K562 (cell line): ENCODE results near the gene DTX4.

Experiments used
- AFF1 ChIP-seq, 2 experiments: fragments of 450-650 bp; IDR thresholded peaks; 2 replicates each; pipeline ENCODE4 v1.6.1; 2018; ENCODE audit warnings: mild to moderate bottlenecking in 2 of 2, low read depth in 1 of 2; ENCODE audit not compliant: partially characterized antibody in 2 of 2
- BRF1 ChIP-seq: IDR thresholded peaks from 3 replicates; pipeline ENCODE4 v1.6.1; 2011; ENCODE audit warnings: borderline replicate concordance, mild to moderate bottlenecking; ENCODE audit not compliant: insufficient read length; ENCODE audit errors: extremely low read depth
- CTCF ChIP-seq, 3 experiments: IDR thresholded peaks in 2 of 3; conservative IDR thresholded peaks in 1 of 3; 2 replicates each; pipeline ENCODE4 v1.5.1; 2011 to 2012; ENCODE audit warnings: low read length in 3 of 3, mild to moderate bottlenecking in 3 of 3, control low read depth in 2 of 3, improper control_type of control experiment in 1 of 3, inconsistent platforms in 1 of 3, low read depth in 1 of 3, mixed read lengths in 1 of 3, moderate library complexity in 1 of 3; ENCODE audit not compliant: insufficient read depth in 2 of 3
- EP300 ChIP-seq: IDR thresholded peaks from 2 replicates; pipeline ENCODE4 v1.6.1; 2012; ENCODE audit warnings: low read length, improper control_type of control experiment
- POLR2AphosphoS5 ChIP-seq: IDR thresholded peaks from 2 replicates; pipeline ENCODE4 v1.6.1; 2011; ENCODE audit warnings: mild to moderate bottlenecking, low read depth, low read length, moderate library complexity; ENCODE audit not compliant: control insufficient read depth, insufficient read depth
- ZNF23 ChIP-seq: fragments of 250-450 bp; sonication (Bioruptor Pico); IDR thresholded peaks from 2 replicates; pipeline ENCODE4 v1.4.0; 2020; ENCODE audit warnings: mild to moderate bottlenecking
- ZNF740 ChIP-seq, 3 experiments: fragments of 200-800 bp in 1 of 3; sonication (Bioruptor generic) in 1 of 3; sonication (generic) in 1 of 3; formaldehyde crosslinking in 1 of 3; IDR thresholded peaks; 2 replicates each; pipeline versions ENCODE4 v1.6.1 to v1.8.0; 2016 to 2022; ENCODE audit warnings: mild to moderate bottlenecking in 2 of 3, missing compliant biosample characterization in 2 of 3, missing genetic modification characterization in 2 of 3, missing genetic modification reagents in 1 of 3
- TF ChIP-seq, protein P1 (sequence below): fragments of 450-650 bp; formaldehyde crosslinking; IDR thresholded peaks from 2 replicates; pipeline ENCODE4 v1.4.0; 2022; ENCODE audit warnings: mild to moderate bottlenecking, moderate library complexity

GRCh38 chr11:59247531-59248227 lies 75.7 kb downstream of the DTX4 start:
- TF ChIP-seq ZNF740 (CRISPR knock-in tag; IDR thresholded peaks at IDR 0.05) = no peak
- TF ChIP-seq ZNF740 (tag; IDR thresholded peaks at IDR 0.05) = no peak
- no peak for TF ChIP-seq CTCF (IDR thresholded peaks at IDR 0.05 in 2 of 3, conservative IDR thresholded peaks at IDR 0.05 in 1 of 3; ENCODE audit: insufficient read depth in 2 of 3, low read depth in 1 of 3, low read length in 3 of 3)
- TF ChIP-seq, protein P1, sequence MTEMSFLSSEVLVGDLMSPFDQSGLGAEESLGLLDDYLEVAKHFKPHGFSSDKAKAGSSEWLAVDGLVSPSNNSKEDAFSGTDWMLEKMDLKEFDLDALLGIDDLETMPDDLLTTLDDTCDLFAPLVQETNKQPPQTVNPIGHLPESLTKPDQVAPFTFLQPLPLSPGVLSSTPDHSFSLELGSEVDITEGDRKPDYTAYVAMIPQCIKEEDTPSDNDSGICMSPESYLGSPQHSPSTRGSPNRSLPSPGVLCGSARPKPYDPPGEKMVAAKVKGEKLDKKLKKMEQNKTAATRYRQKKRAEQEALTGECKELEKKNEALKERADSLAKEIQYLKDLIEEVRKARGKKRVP = no peak
- no peak for TF ChIP-seq AFF1 (IDR thresholded peaks at IDR 0.05; ENCODE audit: low read depth in 1 of 2, partially characterized antibody in 2 of 2)
- no peak for TF ChIP-seq BRF1
- no peak for TF ChIP-seq POLR2AphosphoS5
- no peak for TF ChIP-seq EP300
- no peak for TF ChIP-seq ZNF23 (CRISPR knock-in tag)
